Peyer's patch (tissue), 4 donors: ENCODE measurements around the gene IL3.

Experiments used
- POLR2A ChIP-seq, 2 donors: fragments of 450-650 bp; IDR thresholded peaks; one replicate each; pipeline ENCODE4 v1.5.1; 2017; ENCODE audit warnings: antibody characterized with exemption in 2 of 2, mild to moderate bottlenecking in 2 of 2, moderate library complexity in 2 of 2
- TF ChIP-seq, protein P1 (sequence below), 6 experiments: fragments of 450-650 bp in 4 of 6; fragments of 200-600 bp in 2 of 6; sonication (generic) in 1 of 6; IDR thresholded peaks; one replicate each; pipeline ENCODE4 v1.5.1; 2017 to 2019; ENCODE audit warnings: antibody characterized with exemption in 6 of 6, mild to moderate bottlenecking in 3 of 6, moderate library complexity in 1 of 6

DNA sequence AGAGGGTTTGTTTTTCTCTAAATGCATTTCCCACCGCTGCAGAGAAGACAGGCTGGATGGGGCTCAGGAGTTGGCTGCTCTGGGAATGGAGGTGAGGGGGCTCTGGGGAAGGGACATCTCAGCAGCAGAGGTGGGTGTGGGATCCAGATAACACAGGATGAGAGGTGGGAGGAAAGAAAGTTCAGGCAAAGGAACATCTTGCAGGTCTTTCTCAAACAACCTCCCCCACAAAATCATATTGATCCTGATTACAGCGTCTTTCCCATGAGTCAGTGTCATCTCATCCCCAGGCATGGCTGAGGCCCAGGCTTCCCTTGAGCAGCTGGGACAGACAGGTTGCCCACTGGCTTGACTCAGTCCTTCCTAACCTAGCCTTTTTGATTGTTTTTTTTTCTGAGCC is 37.7 kb upstream of the IL3 start:
- TF ChIP-seq, protein P1, sequence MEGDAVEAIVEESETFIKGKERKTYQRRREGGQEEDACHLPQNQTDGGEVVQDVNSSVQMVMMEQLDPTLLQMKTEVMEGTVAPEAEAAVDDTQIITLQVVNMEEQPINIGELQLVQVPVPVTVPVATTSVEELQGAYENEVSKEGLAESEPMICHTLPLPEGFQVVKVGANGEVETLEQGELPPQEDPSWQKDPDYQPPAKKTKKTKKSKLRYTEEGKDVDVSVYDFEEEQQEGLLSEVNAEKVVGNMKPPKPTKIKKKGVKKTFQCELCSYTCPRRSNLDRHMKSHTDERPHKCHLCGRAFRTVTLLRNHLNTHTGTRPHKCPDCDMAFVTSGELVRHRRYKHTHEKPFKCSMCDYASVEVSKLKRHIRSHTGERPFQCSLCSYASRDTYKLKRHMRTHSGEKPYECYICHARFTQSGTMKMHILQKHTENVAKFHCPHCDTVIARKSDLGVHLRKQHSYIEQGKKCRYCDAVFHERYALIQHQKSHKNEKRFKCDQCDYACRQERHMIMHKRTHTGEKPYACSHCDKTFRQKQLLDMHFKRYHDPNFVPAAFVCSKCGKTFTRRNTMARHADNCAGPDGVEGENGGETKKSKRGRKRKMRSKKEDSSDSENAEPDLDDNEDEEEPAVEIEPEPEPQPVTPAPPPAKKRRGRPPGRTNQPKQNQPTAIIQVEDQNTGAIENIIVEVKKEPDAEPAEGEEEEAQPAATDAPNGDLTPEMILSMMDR (IDR thresholded peaks at IDR 0.05) = no peak
- no peak for TF ChIP-seq POLR2A (IDR thresholded peaks at IDR 0.05)
